Measurements from ENCODE around the gene CLDN24.

The CLDN24 gene

GRCh38 chr4:183320211-183321059 lies 1.8 kb downstream of the CLDN24 start, which contains the start of gene CLDN22:
CLDN22 (minus strand) TSS chr4:183320276; CDS start chr4:183320218, 58 bp downstream.
- no peak for DNase-seq

DNA sequence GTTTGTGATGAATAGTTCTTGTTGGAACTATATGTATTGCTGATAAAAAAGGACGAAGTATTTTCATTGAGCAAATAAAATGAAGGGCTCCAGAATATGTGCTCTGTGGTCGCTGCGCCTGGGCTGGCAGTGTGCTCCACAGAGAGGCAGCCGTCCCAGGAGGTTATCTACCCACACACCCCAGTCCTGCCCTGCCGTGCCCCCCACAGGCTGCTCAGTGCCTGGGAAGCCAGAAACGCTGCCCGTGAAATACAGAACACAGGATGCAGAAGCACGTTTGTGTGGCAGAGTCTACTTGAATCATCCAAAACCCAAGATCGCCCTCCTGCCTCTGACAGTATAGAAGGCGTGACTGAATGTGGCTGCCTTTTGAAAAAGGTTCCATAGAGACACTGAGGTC lies 3.6 kb downstream of the CLDN24 start:
- DNase-seq, result no peak

DNA sequence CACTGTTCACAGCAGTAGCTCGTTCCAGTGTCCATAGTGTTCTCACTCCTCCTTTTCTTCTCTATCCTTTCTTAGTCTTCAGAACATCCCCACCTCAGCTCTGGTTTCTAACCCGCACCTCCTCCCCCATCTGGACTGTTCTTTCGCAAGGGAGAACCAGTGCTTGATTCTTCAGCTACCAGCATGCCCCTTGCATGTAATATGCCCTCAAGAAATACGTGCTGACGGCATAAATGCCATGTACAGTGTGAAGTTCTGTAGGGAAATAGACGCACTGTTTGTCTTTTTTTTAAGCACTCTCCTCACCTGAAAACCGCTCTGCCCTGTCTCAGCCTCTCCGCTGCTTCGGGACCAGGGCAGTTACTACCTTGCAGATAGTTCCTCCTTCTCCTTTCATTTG lies 7.4 kb downstream of the CLDN24 start:
- no peak for DNase-seq

DNA sequence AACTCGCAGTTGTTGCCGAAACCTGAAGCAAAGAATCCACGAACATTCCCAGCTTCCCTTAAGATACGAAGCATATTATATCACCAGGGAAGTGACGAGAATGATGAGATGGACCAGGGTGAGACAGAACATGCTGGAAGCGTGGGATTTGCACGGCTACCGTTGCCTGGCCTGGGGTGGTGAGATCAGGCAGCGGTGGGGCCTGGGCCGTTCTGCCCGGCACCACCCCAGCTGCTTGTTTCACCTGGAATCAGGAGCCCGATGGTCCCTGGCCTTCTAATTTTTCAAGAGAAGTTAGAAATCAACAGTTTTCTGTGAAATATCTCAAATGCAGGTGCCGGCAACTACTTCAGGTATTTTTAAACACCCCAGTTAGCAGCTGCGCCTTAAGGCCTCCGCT lies 7.9 kb downstream of the CLDN24 start:
- DNase-seq, result no peak

DNA sequence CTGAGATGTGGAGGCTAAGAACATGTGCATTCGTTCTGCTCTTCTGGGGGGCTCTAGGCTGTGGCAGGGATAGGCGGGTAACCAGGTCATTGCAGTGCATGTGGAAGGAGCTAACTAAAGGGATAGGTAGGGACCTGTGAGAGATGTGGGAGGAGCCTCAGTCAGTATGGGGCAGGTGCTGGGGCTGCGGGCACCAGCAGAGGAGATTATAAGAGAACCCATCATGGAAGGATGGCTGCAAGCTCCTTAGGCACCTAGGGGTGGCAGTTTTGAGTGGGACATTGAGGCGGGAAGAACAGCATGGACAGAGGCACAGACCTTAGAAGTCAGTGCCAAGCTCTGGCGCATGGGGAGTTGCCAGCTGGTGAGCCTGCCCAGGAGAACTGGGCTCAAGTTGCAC lies 9.4 kb downstream of the CLDN24 start:
- DNase-seq, result no peak

DNA sequence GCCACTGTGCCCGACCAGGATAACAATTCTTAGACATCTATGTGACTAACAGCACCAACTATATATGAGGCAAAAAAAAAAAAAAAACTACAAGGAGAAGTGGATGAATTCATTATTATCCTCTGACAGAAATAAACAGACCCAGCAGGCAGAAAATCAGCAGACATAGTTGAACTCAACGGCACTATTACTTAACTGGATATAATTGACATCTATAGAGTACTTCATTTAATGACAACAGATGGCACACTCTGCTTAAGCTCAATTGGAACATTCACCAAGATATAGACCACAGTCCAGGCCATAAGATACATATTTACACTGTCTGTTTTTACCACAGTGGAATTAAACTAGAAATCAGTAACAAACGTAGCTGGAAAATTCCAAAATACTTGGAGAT lies 15.4 kb downstream of the CLDN24 start:
- no peak for DNase-seq

- no peak for DNase-seq
These were observed 17.7 kb downstream of the CLDN24 start for GRCh38 chr4:183304538-183304937.

DNA sequence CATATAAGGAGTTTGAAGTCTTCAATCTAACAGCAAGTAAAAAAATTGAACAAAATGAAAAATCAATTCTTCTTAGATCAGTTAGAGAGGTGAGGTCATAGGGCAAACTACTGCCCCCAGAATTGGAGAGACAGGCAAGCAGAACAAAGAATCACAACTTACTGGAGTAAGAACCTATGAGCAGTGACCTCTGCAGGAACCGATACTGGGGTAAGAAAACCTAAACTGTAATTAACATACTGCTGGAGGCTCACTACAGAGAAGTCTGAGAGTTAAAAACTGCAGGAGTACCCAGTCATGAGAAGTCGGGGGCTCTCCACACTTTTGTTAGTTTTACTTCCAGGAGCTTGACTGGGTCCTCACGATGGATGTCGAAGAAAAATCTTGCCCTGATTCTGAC lies 18.2 kb downstream of the CLDN24 start:
- DNase-seq, result no peak

DNA sequence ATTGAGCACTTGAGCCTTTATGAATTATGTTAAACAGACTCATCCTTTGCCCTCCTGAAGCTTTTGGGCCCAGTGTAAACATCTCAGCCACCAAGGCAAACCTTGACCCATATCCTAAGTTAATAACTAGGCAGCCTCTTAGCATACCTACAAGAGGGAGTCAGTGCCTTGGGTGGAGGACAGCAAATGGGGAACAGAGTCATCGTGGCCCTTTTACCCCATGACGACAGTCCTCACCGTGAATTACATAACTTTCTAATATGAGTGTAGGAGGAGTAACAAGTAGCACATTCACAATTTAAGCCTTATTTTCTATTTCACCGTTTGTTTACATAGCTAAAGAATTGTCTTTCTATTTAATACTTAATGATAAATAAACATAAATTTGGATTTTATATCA lies 18.9 kb downstream of the CLDN24 start:
- no peak for DNase-seq

DNA sequence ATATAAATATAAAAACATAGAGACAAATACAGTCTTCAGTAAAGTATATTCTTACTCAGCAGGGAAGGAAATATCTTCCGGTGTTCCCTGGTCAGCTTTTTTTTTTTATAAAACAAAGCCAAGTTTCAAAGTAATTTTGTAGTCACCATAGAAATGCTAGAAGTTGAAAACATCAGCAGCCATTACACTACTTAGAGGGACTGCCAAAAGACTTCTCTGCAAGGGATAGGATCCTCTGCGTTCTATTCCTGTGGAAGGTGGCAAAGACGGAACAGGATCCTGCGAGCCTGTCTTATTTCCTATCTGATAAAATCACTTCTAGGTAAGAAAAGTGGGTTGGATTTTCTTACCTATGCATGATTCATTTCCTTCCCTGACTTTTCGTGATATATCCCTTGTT lies 21.6 kb downstream of the CLDN24 start:
- DNase-seq, result no peak

GRCh38 chr4:183300070-183300469 lies 22.2 kb downstream of the CLDN24 start:
- DNase-seq, result no peak

- no peak for DNase-seq
These were observed 22.8 kb downstream of the CLDN24 start for GRCh38 chr4:183299464-183299863.

GRCh38 chr4:183297675-183298074 lies 24.6 kb downstream of the CLDN24 start:
- no peak for DNase-seq

GRCh38 chr4:183295711-183296110 lies 26.5 kb downstream of the CLDN24 start:
- no peak for DNase-seq

GRCh38 chr4:183291070-183291469 lies 31.2 kb downstream of the CLDN24 start:
- no peak for DNase-seq

- DNase-seq, result no peak
These were observed 32.5 kb downstream of the CLDN24 start for GRCh38 chr4:183289688-183290087.

- DNase-seq, result no peak
These were observed 33.3 kb downstream of the CLDN24 start for GRCh38 chr4:183288955-183289354.

GRCh38 chr4:183287677-183288076 lies 34.5 kb downstream of the CLDN24 start:
- DNase-seq, result no peak

DNA sequence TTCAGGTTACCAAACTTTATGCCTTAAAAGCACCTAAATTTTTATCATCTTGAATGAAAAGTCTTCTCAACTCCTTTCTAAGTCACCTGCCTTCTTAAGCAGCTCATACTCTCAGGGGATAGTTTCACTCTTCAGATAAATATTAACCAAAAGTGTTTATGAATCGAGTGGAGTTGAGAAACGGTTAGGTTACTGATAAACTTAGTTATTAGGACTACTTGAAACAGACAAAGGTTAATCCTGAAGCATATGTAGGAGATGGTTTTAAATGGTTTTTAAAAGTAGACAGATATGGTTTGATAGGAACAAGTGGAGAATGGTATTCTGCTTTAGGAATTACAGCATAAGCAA lies 34.9 kb downstream of the CLDN24 start:
- no peak for DNase-seq

- DNase-seq, result no peak
These were observed 35.5 kb downstream of the CLDN24 start for GRCh38 chr4:183286590-183287308.

GRCh38 chr4:183285886-183286285 lies 36.3 kb downstream of the CLDN24 start:
- DNase-seq, result no peak

DNA sequence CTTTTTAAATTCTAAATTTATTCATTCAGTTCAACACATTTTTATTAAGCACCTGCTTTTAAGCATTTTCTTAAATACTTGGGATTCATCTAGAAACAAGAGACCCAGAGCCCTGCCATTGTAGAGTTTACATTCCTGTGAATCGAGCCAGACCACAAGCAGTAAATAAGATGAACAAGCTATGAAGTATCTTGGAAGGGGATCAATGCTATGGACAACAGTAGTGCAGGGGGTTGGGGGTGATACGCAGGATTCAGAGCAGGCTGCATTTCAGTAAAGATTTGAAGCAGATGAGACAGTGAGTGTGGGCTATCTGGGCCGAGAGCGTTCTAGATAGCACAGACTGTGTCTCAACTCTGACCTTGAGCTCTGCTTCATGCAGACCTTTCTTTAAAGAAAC lies 37.3 kb downstream of the CLDN24 start:
- no peak for DNase-seq

- no peak for DNase-seq
These were observed 37.9 kb downstream of the CLDN24 start for GRCh38 chr4:183284258-183284785.

DNA sequence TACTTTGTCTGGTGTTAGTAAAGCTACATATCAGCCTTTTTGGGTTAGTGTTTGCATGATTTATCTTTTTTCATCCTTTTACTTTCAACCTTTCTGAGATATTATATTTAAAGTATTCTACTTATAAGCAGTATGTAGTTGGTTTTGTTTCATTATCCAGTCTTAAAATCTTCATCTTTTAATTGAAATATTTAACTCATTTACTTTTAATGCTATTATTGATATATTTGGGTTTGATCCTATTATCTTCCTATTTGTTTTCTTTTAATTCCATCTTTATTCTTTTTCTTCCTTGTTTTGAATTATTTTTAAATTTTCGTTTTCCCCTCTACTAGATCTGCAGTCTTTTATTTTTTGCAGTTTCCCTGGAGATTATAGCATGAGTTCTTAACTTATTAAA lies 46.1 kb downstream of the CLDN24 start:
- DNase-seq, result no peak

Data from activated T-cell treated with anti-CD3 and anti-CD28 coated beads, Interleukin-2, amount 50 U/mL, for 1 hour (primary cell).